HFF-Myc (cell line): ENCODE data around the gene BSG.

ENCODE experiments used
- DNase-seq: peaks from one replicate; pipeline ENCODE4 v3.0.0-alpha.2; 2011; ENCODE audit warnings: low read depth; ENCODE audit errors: extremely low read depth
- H3K4me3 ChIP-seq: replicated peaks from 2 replicates; pipeline ENCODE4 v1.5.1; 2011; ENCODE audit warnings: low read depth, mild to moderate bottlenecking, control low read depth, low read length
- TF ChIP-seq, protein P1 (sequence below): IDR thresholded peaks from 2 replicates; pipeline ENCODE4 v1.5.1; 2012; ENCODE audit warnings: mild to moderate bottlenecking, low read depth, low read length, control low read depth; ENCODE audit errors: missing control alignments

BSG gene

DNA sequence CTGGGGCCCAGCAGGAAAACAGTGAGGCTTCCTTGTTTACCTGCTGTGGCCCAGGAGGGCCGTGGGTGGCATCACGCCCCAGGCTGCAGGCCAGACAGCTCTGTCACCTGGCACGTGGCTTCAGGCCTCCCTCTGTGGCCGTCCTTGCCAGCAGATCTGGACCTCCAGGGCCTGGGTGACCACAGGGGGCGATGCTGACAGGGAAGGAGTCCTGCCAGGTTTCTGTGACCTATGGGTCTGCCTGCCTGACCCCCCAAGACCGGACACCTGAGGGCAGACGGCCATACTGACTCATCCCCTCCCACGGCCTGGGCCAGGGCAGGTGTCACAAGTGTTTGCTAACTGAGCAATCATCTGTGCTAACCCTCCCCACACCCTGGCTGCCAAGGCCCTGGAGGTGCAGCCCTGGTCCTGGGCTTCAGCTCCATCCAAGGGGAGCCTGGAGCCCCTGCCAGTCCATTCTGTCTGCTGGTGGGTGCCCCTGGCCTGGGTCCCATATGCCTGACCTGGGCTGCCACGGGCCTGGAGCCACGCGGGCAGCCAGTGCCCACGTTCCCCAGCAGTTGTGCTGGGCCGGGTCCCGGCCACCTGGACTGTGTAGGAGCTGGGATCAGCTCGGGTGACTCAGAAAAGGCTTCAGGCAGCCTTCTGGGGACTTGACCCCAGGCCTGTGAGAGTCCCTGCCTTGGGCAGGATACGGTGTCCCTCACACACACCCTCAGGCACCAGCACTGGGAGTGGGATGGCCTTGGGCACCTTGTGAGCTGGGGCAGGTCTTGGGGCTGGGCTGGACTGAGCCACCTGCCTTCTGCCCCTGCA is 37.2 kb upstream of the BSG start:
- no peak overlapping the region for H3K4me3 ChIP-seq
- TF ChIP-seq, protein P1, sequence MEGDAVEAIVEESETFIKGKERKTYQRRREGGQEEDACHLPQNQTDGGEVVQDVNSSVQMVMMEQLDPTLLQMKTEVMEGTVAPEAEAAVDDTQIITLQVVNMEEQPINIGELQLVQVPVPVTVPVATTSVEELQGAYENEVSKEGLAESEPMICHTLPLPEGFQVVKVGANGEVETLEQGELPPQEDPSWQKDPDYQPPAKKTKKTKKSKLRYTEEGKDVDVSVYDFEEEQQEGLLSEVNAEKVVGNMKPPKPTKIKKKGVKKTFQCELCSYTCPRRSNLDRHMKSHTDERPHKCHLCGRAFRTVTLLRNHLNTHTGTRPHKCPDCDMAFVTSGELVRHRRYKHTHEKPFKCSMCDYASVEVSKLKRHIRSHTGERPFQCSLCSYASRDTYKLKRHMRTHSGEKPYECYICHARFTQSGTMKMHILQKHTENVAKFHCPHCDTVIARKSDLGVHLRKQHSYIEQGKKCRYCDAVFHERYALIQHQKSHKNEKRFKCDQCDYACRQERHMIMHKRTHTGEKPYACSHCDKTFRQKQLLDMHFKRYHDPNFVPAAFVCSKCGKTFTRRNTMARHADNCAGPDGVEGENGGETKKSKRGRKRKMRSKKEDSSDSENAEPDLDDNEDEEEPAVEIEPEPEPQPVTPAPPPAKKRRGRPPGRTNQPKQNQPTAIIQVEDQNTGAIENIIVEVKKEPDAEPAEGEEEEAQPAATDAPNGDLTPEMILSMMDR = no peak
- no peak for DNase-seq

DNA sequence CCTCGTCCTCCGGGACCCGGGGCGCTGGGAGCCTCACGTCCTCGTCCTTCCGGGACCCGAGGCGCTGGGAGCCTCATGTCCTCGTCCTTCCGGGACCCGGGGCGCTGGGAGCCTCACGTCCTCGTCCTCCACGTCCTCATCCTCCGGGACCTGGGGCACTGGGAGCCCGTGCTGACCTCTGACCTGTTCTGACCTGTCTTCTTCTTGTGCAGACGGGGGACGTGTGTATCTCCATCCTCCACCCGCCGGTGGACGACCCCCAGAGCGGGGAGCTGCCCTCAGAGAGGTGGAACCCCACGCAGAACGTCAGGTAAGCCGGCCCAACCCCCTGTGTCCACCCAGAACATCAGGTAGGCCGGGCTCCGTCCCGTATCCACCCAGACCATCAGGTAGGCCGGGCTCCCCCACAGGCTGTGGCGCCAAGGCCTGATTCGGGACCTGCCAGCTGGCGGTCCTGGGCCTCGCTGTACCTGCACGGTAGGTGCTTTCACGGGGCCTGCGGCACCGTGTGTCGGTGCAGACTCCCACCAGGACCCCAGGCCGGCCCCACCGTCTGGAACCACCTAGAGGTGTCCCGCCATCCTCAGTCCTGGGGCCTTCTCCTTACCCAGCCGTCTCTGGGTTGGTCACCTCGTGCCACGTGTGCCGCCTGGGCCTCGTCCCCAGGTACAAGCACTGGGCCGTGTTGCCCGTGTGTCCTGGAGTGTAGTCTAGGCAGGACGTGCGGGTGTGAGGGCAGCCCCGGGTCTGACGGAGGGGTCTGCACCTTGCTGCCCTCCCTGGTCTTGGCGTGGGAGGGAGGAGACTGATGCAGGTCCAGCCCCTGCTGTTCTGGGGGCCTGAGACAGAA is 36.1 kb upstream of the BSG start:
- TF ChIP-seq, protein P1 = no peak
- H3K4me3 ChIP-seq = no peak overlapping the region

DNA sequence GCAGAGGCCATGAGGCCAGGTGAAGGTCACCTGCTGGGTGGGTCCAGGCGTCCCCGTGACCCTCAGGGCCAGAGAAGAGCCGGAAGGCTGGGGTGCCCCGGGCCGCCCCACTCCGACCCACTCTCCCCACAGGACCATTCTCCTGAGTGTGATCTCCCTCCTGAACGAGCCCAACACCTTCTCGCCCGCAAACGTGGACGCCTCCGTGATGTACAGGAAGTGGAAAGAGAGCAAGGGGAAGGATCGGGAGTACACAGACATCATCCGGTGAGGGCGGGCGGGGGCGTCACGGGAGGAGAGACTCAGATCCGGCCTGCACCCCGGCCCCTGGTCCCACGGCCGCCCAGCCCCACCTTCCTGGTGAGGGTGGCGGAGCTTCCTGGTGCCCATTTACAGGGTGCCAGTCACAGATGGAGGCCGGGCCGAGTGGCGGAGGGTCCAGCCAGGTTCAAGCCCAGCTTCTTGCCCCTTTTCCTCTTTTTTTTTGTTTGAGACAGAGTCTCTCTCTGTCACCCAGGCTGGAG is 35.5 kb upstream of the BSG start:
- TF ChIP-seq, protein P1 = no peak
- no peak overlapping the region for H3K4me3 ChIP-seq
- DNase-seq = no peak

More for the DNA sequence above, 36.1 kb upstream of the BSG start:
- DNase-seq = no peak

DNA sequence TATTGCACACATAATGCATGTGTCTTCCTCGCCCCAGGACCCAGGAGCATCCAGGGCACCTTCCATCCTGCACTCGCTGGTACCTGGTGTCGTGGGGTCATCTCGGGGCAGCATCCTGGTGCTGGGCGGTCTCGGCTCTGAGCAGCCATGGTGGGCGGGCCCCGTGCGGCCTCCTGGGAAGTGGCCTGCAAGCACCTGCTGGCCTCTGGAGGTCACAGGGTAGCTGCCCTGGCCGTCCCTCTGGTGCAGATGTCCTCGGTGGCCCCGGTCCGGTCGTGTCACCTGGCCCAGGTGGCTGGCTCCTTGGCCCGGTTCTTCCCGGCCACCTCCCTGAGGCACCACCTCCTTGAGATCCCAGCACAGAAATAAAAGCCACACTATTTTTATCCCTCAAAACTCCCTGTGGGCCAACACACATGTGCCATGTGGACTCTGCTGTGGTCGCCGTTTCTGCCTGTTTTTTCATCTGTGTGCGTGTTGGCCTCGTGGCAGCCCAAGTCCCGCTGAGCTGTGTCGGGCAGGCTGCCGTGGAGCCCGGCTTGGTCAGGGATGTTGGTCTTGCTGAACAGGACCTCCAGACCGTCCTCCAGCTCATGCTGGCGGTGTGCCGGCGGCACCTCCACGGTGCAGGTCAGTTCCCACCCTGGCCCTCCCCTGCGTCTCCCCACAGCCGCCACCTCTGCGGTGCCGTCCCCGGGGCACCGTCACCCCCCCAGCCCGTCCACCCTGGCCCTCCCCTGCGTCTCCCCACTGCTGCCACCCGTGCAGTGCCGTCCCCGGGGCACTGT is 33.6 kb upstream of the BSG start:
- no peak for DNase-seq
- TF ChIP-seq, protein P1 = no peak
- H3K4me3 ChIP-seq = no peak overlapping the region

DNA sequence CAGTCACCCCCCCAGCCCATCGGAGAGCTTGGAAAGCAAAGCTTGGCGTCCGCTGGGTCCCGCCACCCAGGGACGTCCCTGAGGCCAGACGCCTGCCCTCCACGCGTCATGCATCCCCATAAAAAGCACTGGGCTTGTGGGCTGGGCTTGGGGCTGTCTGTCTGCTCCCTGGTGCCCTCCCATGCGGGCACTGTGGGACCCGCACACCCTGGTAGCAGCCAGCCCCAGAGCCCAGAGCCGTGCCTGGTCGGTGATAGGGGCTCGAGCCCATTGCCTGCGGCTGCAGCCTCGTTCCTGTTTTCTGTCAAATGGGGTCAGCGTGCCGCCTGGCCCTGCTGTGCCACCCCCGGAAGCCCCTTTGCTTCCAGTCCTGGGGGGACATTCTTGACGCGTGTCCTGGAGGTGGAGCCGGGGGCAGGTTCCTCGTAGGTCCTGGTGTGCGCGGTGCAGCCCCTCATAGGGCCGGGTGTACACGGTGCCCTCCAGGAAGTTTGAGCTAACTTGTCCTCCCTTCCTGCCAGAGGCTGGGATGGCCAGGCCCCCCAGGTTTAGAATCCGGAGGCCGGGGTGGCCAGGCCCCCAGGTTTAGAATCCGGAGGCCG is 32.9 kb upstream of the BSG start:
- no peak for DNase-seq
- TF ChIP-seq, protein P1 = no peak

DNA sequence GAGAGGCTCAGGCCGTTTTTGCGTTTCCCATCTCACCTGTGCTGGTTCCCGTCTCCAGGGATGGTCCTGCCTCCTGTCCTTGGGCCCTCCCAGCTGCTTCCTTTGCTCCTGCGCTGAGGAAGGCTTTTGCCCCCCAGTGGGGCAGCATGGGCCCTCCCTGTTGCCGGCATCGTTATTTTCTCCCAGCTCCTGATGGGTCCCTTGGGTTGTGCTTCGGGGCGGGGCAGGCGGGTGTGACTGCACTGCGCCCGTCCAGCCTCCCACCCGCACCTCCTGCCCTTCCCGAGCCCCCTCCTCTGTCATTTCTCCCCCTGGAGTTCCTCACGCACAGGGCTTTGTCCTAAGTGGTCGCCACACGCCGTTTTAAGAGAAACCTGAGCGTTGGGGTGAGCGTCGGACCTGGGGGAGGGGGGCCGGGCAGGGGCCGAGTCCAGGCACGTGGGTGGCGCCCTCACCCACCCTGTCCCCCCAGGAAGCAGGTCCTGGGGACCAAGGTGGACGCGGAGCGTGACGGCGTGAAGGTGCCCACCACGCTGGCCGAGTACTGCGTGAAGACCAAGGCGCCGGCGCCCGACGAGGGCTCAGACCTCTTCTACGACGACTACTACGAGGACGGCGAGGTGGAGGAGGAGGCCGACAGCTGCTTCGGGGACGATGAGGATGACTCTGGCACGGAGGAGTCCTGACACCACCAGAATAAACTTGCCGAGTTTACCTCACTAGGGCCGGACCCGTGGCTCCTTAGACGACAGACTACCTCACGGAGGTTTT is 31.3 kb upstream of the BSG start:
- H3K4me3 ChIP-seq = no peak overlapping the region
- TF ChIP-seq, protein P1 = no peak
- no peak for DNase-seq

More for the DNA sequence above, 32.9 kb upstream of the BSG start:
- no peak overlapping the region for H3K4me3 ChIP-seq
